Activated T-helper 1 cell treated with anti-CD3 and anti-CD28 coated beads, Interleukin-2, amount 50 U/mL, for 16 hours (primary cell): Measurements from ENCODE around the gene ACD.
A peak's percentile ranks its signal among the peaks of the same experiment; 100 is the strongest.

Experiments used
- DNase-seq, 2 donors: peaks; one replicate each; pipeline ENCODE4 v3.0.0-alpha.2; 2020; ENCODE audit warnings: low read depth in 1 of 2, low spot score in 1 of 2

The ACD gene

DNA sequence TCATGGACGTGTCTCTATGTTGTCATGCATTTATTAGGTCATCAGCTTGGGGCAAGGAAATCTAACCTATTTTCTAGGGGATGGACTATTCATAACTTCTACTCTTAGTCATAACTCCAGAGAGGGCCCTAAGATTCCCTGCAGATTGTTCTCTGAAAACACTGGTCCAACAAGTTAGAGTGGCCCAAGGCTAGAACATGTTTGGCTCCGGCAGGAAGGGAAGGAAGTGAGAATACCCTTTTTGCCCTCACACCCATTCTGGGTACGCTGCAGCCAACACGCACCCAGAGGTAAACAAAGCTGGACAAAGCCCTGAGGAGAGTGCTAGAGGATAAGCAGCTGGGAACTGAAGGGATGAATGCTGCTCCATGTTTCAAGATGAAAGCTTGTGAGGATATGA lies 16.5 kb upstream of the ACD start:
- DNase-seq, result no peak

GRCh38 chr16:67675999-67676398 lies 15.9 kb upstream of the ACD start:
- DNase-seq, result no peak

DNA sequence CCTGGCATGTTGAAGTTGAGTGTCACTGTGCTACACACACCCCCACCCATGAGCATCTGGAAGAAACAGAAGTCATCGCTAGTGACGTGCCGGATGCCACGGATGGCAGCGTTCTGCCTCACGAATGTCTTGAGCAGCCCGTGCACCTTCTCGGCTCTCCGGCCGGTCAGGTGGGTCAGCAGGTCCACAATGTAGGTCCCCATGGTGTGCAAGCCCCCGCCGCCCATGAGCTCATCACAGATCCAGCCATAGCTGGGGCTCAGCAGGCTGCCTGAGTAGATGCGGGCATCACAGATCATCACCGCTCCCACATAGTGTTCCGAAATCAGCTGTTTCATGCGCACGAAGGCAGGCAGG lies 15.5 kb upstream of the ACD start:
- DNase-seq, result no peak

DNA sequence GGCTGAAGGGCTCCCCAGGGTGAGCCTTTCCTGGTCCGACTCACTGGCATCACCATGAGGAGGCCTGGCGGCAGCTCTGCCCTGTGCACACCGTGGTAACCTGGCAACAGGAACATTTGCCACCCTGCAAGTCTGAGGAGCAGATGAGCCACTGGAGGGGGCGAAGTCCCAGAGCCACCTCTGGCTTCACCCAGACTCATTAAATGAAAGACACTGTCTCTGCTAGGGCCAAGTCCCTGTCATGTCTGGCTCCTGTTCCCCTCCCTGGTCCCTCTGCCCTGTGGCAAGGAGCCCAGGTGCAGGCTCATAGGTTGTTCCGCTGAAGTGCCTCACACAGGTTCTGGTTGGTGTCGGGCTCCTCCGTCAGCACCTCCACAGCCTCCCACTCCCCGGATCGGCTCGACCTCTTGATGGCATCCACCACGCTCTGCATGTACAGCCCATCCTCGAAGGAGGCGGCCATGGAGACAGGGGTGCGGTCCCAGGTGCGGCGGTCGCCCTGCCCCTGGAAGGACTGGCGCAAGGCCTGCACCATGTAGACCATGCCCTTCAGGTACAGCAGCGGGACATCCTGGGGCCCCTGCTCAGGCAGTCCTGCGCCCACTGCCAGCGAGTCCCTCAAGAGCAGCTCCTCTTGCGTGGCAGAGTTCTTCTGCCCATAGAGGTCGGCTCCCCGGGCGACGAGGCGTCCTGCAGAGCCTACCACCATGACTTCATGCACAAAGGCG lies 15.0 kb upstream of the ACD start:
- no peak for DNase-seq

GRCh38 chr16:67673712-67674580 lies 13.9 kb upstream of the ACD start:
- DNase-seq, result no peak

DNA sequence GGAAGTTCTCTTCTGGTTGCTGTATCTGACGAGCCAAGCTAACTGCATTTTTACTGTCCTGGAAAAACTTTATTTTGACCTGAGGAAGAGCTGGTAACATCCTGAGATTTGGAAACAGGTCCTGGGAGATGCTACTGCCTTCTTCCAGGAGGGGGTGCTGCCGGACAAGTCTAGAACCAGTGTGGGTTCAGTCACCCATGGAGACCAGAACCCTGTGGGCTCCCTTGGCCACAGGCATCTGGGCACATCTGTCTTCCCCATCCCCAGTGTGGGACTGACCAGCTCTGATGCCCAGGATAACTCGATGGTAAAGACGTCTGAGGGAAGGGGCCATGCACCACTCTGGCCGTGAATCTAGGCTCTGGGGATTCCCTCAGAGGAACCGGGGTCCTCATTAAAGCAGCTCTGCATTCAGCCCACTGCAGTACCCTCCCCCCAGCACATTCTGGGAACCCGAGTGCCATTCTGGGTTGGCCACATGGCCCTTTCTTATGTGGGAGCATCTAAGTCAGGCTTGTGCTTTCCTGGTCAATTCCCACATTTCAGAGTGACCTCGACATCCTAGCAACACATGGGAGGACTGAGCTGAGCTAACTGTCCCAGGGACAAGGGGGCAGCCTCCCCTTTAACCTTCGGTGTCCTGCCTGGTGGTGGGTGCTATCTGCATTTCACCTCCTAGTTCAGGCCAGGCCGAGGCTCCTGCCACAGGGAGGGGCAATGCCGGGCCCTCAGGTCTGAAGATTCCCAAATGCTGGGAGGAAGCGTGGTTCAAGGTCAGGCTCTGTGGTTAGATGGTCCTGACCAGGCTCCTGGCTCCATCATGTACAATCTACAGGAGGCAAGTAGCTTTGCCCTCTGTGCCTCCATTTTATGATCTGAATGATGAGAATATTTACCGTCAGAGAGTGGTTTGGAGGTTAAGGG lies 12.9 kb upstream of the ACD start:
- no peak for DNase-seq

- no peak for DNase-seq
These were observed 12.2 kb upstream of the ACD start for GRCh38 chr16:67672306-67672705.

DNA sequence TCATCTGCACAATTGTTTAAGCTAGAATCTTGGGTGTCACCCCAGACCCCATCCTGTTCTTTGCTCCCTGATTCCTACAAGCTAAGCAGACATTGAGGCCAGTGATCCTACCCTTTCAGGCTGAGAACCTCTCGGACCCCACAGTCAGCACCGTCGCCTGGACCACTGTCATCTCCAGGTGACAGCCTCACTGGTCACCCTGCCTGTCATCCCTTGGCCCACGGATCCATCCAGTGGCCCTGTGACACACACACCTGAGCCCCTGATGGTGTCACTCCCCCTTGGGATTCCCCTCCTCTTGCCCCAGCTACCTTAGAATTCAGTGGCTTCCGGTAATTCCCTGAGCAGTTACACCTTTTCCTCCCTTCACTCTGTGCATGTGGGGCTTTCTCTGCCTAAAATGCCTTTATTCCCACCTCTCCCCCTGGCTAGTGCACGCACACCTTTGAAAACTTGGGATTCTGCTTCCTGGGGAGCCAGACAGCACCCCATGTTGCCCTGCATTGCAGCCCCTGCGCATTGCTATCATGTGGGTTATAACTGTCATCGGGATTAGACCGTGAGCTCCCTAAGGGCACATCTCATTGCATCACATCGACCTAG lies 9.5 kb upstream of the ACD start:
- no peak for DNase-seq

GRCh38 chr16:67668495-67669157 lies 8.6 kb upstream of the ACD start:
- no peak for DNase-seq

GRCh38 chr16:67667817-67668494 lies 7.9 kb upstream of the ACD start:
- DNase-seq, result peak; percentile 58 to 72

DNA sequence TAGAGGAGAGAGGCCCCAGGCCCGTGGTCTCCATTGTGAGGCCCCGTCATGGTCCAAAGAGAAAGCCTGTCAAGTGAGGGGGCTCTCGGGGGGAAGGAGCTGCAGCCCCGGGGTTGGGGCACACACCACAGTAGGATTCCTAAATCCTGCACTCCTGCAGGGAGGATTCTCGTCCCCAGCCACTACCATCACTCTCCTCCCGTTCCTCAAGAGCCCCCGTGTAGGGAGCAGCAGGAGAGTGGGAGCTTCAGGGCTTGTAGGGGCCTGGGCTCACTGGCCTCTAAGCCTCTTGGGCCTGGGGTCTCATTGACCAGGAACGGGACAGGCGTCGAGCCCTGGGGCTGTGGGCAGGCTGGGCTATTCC lies 7.4 kb upstream of the ACD start:
- DNase-seq, result no peak

DNA sequence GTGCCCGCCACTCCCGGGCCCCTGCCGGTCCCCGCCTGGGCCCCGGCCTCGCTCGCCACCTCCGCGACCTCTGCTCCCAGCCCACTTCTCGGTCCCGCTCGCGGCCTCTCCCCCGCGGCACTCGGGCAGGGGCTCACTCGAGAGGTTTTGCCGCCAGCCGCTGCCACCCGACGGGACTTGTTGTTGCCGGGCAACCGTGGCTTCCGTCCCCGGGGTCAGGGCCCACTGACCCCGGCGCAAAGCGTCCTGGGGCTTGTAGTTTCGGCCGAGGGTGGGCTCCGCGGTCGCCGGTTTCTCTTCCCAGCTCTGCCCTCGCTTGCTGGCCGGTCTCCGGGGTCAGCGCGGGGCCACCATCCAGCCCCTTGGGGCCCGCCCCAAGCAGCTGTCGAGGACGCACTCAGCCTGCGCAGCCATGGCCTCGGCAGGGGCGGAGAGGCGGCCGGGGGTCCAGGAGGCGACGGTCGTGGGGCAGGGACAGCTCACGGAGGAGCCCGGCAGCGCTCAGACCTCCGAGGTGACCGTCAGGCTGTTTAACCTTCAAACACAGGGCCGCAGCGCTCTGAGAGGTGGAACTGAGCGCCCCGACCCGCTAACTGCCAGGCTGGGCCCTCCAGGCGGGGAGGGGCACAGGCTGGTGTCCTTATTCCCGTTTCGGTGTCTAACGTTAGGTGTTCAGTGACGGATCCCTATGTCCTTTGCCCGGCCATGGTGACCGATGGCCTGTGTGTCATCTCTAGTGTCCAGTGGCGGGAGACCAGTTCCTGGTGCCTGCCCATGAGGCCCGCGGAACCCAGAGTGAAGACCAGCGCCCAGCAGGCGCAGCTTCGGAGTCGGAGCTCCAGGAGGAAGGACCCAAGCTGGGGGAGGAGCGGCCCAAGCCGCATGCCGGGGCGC lies 6.7 kb upstream of the ACD start, which contains the start of the genes C16orf86 and ENKD1:
TSS of gene C16orf86 (plus strand) at position 256 of the 894 bp plus-strand sequence. CDS start at position 413, 157 bp downstream.
TSS of gene ENKD1 (minus strand) at position 192 of the 894 bp plus-strand sequence. CDS start 308 bp downstream, outside the sequence.
- peak; percentile 55 to 70 for DNase-seq

DNA sequence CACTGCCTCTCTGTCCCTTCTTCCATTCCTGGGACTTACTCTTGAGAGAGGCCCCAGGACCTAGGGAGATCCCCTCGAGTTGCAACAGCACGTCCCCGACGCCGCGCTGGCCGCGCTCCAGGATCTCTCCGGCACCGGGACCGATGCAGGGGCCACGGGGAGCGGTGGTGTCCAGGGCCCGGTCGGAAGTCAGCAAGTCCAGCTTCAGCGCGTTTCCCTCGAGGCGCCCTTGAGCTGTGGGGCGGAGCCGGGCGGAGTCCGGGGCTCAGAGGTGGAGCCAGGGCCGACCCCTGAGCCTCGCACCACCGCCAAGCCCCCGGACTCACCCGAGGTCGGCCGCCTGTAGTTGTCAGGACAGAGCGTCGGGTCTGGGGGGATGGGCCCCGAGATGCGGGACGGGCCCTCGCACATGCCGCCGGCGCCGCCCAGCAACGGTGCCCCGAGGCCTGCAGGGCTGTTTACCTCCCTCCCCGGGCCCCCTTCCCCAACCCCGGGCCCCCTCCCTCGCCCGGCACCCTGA lies 6.0 kb upstream of the ACD start:
- DNase-seq, result no peak

DNA sequence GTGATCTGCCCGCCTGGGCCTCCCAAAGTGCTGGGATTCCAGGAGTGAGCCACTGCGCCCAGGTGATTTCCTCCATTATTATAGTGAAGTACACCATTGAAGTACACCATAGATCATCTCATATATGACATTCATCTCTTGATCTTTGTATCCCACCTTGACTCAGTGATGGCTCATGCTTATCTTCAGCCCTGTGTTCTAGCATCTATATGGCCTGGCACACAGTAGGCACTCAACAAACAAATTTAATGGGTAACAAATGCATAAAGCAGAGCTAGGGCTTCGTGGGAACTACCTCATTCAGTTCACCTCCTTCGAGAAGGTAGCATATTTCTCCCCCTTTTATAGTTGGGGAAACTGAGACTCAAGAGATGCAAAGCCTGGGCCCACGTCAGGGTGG lies 5.5 kb upstream of the ACD start:
- DNase-seq, result no peak

DNA sequence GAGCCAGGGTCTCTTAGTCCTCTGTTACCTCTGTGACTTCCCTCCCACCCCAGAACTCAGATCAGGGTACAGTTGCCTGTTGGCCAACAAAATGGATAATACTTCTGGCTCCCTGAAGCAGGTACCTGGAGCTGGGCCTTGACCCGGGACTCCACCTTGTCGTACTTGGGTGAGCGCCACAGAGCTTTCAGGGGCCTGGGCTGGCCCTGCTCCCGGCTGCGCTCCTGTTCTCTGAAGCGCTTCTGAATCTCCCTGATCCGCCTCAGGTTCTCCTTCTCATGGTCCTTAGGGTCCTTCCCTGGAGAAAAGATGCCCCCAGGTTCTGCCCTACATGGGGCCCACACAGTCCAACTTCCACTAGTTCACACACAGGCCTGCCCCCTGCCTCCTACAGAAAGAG lies 4.8 kb upstream of the ACD start:
- DNase-seq, result no peak

DNA sequence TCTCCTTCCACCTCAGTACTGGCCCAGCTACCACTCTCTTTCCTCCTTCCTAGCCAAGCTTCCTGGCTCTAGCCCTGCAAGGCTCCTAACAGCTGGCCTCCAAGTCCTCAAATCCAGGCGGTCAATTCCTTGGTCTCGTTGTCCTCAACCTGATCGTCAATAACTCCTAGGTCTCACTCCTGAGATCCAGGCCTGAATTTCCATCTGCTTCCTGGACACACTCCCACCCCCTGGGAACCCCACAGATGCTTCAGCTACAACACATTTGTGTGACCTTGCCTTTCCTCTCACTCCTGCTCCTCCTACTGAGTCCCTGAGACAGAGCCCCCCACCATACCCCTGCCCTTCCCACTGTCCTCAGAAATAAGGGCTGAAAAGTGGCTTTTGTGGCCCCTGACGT lies 4.2 kb upstream of the ACD start:
- DNase-seq, result no peak

- no peak for DNase-seq
These were observed 3.8 kb upstream of the ACD start for GRCh38 chr16:67663877-67664222.

- no peak for DNase-seq
These were observed 3.3 kb upstream of the ACD start for GRCh38 chr16:67663151-67663876.
